ENCODE measurements around the gene DENND1A. TPM values are rescaled to one million over a fixed set of nuclear protein-coding genes. Genes with fewer than 3 reads are reported as not detected.

DENND1A gene
- total and polyA plus RNA-seq, 2 of the 13 experiments (the other 11 are each of a cell fraction or from before 2014, with no cell fraction given), result 14.8 to 30.1 TPM

DNA sequence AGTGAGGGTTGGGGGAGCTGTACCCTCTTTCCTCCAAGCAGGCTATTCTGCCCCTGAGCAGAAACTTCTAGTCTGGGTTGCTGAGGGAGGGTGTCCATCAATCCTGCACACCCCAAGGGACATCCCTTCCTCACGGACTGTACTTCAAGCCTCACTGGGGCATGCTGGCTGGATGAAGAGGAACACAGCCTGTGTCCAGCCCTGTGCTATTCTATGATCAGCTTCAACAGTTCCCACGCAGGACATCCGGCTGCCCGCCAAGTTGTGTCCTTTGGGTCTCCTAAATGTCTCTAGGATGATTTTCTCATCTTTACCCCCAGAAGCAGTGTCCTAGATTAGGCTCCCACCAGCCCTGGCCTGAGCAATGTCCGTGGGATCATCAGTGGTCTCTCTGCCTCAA is 505.8 kb downstream of the DENND1A start (continued):
- TF ChIP-seq, protein P1, sequence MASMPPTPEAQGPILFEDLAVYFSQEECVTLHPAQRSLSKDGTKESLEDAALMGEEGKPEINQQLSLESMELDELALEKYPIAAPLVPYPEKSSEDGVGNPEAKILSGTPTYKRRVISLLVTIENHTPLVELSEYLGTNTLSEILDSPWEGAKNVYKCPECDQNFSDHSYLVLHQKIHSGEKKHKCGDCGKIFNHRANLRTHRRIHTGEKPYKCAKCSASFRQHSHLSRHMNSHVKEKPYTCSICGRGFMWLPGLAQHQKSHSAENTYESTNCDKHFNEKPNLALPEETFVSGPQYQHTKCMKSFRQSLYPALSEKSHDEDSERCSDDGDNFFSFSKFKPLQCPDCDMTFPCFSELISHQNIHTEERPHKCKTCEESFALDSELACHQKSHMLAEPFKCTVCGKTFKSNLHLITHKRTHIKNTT (CRISPR knock-in tag; IDR thresholded peaks at IDR 0.05), result no peak
- no peak for TF ChIP-seq IKZF4 (CRISPR knock-in tag; IDR thresholded peaks at IDR 0.05; ENCODE audit: borderline replicate concordance, low read depth, not compliant biosample characterization)
- no peak for TF ChIP-seq ZNF589 (CRISPR knock-in tag; conservative IDR thresholded peaks at IDR 0.05)
- TF ChIP-seq, protein P2, sequence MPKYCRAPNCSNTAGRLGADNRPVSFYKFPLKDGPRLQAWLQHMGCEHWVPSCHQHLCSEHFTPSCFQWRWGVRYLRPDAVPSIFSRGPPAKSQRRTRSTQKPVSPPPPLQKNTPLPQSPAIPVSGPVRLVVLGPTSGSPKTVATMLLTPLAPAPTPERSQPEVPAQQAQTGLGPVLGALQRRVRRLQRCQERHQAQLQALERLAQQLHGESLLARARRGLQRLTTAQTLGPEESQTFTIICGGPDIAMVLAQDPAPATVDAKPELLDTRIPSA (CRISPR knock-in tag; IDR thresholded peaks at IDR 0.05; ENCODE audit: borderline replicate concordance), result no peak
- TF ChIP-seq ZNF160 (CRISPR knock-in tag; IDR thresholded peaks at IDR 0.05), result no peak

GRCh38 chr9:123423311-123423640 is 506.6 kb downstream of the DENND1A start:
- no peak for FAIRE-seq
- no TSS peak for BruUV-seq (replicated peaks)
- WGBS (ENCODE audit: low lambda C conversion rate), result 96% methylated on average over 5 of the region's 8 CpGs
- no peak overlapping the region for H3K4me3 ChIP-seq (replicated peaks in 1 of 3; ENCODE audit: insufficient read depth in 1 of 3, low read depth in 2 of 3, low read length in 3 of 3)
- H3K4me2 ChIP-seq (ENCODE audit: low read depth, low read length), result no peak overlapping the region
- ChIA-PET CTCF (ENCODE audit: low intra/inter-chr PET ratio, low total read pairs) (no interaction called here), POLR2A (no interaction called here)
- intact Hi-C loops (cut with micrococcal nuclease; ENCODE audit: unreplicated experiment) (no loop called here), in situ Hi-C loops (cut with HindIII; ENCODE audit: extremely low pct_ligation_motif_present, low pct_unique_long_range_greater_than_20kb) (loop anchor here (25.0 kb wide), 1 partner anchor 614 kb away; no protein-coding TSS in a partner anchor)
- H4K20me1 ChIP-seq (ENCODE audit: insufficient read depth, low read length), result no peaks in the 10 kb centered on the region
- DNase-seq (ENCODE audit: low spot score), result no peak
- H3K36me3 ChIP-seq (replicated peaks in 1 of 2; ENCODE audit: control insufficient read depth in 1 of 2, insufficient read depth in 2 of 2, low read length in 2 of 2), result peaks cover 9 to 52% of the 10 kb centered on the region in 2 experiments; a peak in 4 of 5 replicates
- no peak overlapping the region for H3K9ac ChIP-seq (ENCODE audit: insufficient read depth, low read depth, low read length)
- H3K4me1 ChIP-seq (ENCODE audit: insufficient read depth, low read length), result no peaks in the 10 kb centered on the region
- no peaks in the 10 kb centered on the region for H3K9me3 ChIP-seq (ENCODE audit: low read length)
- H2AFZ ChIP-seq (ENCODE audit: low read length), result no peak overlapping the region
- H3K79me2 ChIP-seq (ENCODE audit: insufficient read depth, low read length), result no peaks in the 10 kb centered on the region
- H3K27me3 ChIP-seq (ENCODE audit: control insufficient read depth in 1 of 2, insufficient read depth in 2 of 2, low read length in 2 of 2), result no peaks in the 10 kb centered on the region
- ATAC-seq, result no peak
- no peak overlapping the region for H3K27ac ChIP-seq (ENCODE audit: extremely low read length, insufficient read depth, low read length)
- no peak for TF ChIP-seq STAG1 (CRISPR knock-in tag; IDR thresholded peaks at IDR 0.05)
- TF ChIP-seq KAT8 (CRISPR knock-in tag; IDR thresholded peaks at IDR 0.05), result no peak
- no peak for TF ChIP-seq SRY (CRISPR knock-in tag; IDR thresholded peaks at IDR 0.05)
- no peak for TF ChIP-seq FOXP4 (CRISPR knock-in tag; IDR thresholded peaks at IDR 0.05)
- TF ChIP-seq, protein P3, sequence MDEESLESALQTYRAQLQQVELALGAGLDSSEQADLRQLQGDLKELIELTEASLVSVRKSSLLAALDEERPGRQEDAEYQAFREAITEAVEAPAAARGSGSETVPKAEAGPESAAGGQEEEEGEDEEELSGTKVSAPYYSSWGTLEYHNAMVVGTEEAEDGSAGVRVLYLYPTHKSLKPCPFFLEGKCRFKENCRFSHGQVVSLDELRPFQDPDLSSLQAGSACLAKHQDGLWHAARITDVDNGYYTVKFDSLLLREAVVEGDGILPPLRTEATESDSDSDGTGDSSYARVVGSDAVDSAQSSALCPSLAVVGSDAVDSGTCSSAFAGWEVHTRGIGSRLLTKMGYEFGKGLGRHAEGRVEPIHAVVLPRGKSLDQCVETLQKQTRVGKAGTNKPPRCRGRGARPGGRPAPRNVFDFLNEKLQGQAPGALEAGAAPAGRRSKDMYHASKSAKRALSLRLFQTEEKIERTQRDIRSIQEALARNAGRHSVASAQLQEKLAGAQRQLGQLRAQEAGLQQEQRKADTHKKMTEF (CRISPR knock-in tag; IDR thresholded peaks at IDR 0.05), result no peak
- no peak for TF ChIP-seq ZNF709 (CRISPR knock-in tag; IDR thresholded peaks at IDR 0.05)
- no peak for TF ChIP-seq ZNF205 (CRISPR knock-in tag; IDR thresholded peaks at IDR 0.05)
- TF ChIP-seq ZNF772 (CRISPR knock-in tag; IDR thresholded peaks at IDR 0.05), result no peak
- TF ChIP-seq PRDM4 (CRISPR knock-in tag; IDR thresholded peaks at IDR 0.05; ENCODE audit: borderline replicate concordance), result no peak
- TF ChIP-seq ETV6 (CRISPR knock-in tag; conservative IDR thresholded peaks at IDR 0.05), result no peak
